ENCODE measurements around the gene CDK14. TPM values are rescaled to one million over a fixed set of nuclear protein-coding genes. Genes with fewer than 3 reads are reported as not detected.

The CDK14 gene
- total and polyA plus RNA-seq, 2 donors (not counting 3 experiments of a cell fraction or from before 2014, with no cell fraction given), result 5.5 to 34.2 TPM

DNA sequence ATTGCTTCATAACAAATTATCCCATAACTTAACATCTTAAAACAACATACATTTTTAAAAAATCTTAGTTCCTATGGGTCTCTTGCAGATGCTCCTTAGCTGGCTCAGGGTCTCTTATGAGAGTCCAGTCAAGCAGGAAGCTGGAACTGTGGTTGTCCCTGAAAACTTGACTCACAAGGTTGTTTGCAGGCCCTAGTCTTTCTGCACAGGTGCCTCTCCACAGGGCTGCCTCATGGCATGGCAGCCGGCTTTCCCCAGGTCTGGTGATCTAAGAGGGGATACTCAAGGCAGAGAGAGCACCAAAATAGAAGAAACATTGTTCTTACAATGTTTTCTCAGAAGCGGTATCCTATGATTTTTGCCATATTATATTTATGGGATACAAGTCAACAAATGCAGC lies 127.1 kb downstream of the CDK14 start:
- Histone ChIP-seq H3K79me2 (ENCODE audit: control insufficient read depth, insufficient read depth, low read length) (peaks cover 15% of the 10 kb centered on the region), H4K20me1 (replicated peaks; ENCODE audit: control insufficient read depth, extremely low read depth, insufficient read depth, low read length) (no peaks in the 10 kb centered on the region), H3K27ac (ENCODE audit: insufficient read depth, low read depth, low read length) (no peak overlapping the region), H3K27me3 (ENCODE audit: control insufficient read depth in 2 of 2, insufficient read depth in 2 of 2, low read length in 2 of 2) (no peaks in the 10 kb centered on the region), H3K9me1 (replicated peaks; ENCODE audit: control insufficient read depth, extremely low read depth, insufficient read depth, low read length) (peaks cover 2% of the 10 kb centered on the region), H3K4me3 (replicated peaks in 1 of 3; ENCODE audit: insufficient read depth in 1 of 3, low read depth in 1 of 3, low read length in 3 of 3) (no peak overlapping the region), H3K9me3 (replicated peaks; ENCODE audit: control insufficient read depth, insufficient read depth, low read length) (no peaks in the 10 kb centered on the region), H2AFZ (ENCODE audit: low read depth, low read length) (no peak overlapping the region), H3K4me2 (ENCODE audit: insufficient read depth, low read length) (no peak overlapping the region), H3K9ac (replicated peaks; ENCODE audit: extremely low read depth, insufficient read depth, low read length) (no peak overlapping the region), H3K4me1 (ENCODE audit: control insufficient read depth, extremely low read depth, insufficient read depth, low read length) (peaks cover 13% of the 10 kb centered on the region), H3K36me3 (ENCODE audit: control insufficient read depth in 2 of 2, extremely low read depth in 1 of 2, insufficient read depth in 2 of 2, low read length in 2 of 2) (no peaks in the 10 kb centered on the region)
- intact Hi-C loops (cut with micrococcal nuclease), result no loop called here
- DNase-seq (ENCODE audit: low read depth, low spot score), result no peak
- ChIA-PET CTCF (no interaction called here), POLR2A (no interaction called here)
- dilution Hi-C loops (cut with MboI; ENCODE audit: extremely low pct_ligation_motif_present, low sequenced_read_pairs), result no loop called here
- TF ChIP-seq FOS (IDR thresholded peaks at IDR 0.05; ENCODE audit: borderline replicate concordance, insufficient read depth, low read length) (no peak), POLR2A (IDR thresholded peaks at IDR 0.05; ENCODE audit: low read depth, low read length) (no peak), JUN (IDR thresholded peaks at IDR 0.05; ENCODE audit: borderline replicate concordance, insufficient read depth, insufficient read length, low read depth) (no peak), MYC (IDR thresholded peaks at IDR 0.05; ENCODE audit: low read depth, low read length) (no peak), POLR2AphosphoS5 (IDR thresholded peaks at IDR 0.05; ENCODE audit: insufficient read depth, low read depth, low read length) (no peak), EZH2 (IDR thresholded peaks at IDR 0.05; ENCODE audit: borderline replicate concordance, low read depth, low read length, severe bottlenecking) (no peak), MAX (IDR thresholded peaks at IDR 0.05; ENCODE audit: insufficient read depth, insufficient read length) (no peak), GATA2 (IDR thresholded peaks at IDR 0.05; ENCODE audit: insufficient read depth, insufficient read length, low read depth, low read length) (no peak)
- TF ChIP-seq, protein P1, sequence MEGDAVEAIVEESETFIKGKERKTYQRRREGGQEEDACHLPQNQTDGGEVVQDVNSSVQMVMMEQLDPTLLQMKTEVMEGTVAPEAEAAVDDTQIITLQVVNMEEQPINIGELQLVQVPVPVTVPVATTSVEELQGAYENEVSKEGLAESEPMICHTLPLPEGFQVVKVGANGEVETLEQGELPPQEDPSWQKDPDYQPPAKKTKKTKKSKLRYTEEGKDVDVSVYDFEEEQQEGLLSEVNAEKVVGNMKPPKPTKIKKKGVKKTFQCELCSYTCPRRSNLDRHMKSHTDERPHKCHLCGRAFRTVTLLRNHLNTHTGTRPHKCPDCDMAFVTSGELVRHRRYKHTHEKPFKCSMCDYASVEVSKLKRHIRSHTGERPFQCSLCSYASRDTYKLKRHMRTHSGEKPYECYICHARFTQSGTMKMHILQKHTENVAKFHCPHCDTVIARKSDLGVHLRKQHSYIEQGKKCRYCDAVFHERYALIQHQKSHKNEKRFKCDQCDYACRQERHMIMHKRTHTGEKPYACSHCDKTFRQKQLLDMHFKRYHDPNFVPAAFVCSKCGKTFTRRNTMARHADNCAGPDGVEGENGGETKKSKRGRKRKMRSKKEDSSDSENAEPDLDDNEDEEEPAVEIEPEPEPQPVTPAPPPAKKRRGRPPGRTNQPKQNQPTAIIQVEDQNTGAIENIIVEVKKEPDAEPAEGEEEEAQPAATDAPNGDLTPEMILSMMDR (IDR thresholded peaks at IDR 0.05; ENCODE audit: extremely low read depth in 1 of 2, insufficient read depth in 1 of 2, low read depth in 1 of 2, low read length in 2 of 2), result no peak
- no TSS peak for BruUV-seq (replicated peaks)
- FAIRE-seq, result no peak
